B cell (primary cell): ENCODE data around the gene SLF2. TPM values are rescaled to one million over a fixed set of nuclear protein-coding genes. Genes with fewer than 3 reads are reported as not detected.

Experiments used
- ATAC-seq: fragments of 200-7000 bp; cut with Tn5 transposase; one replicate; pipeline ENCODE4 v1.10.0; 2021; ENCODE audit warnings: low read depth, mild to moderate bottlenecking, moderate number of reproducible peaks, moderate library complexity
- CTCF ChIA-PET: fragments of 350-600 bp; sonication (Branson Sonifier 250); formaldehyde crosslinking; loops from one replicate; lab custom pipeline; 2021; ENCODE audit warnings: antibody characterized with exemption, inconsistent platforms; lab: Charles Lee
- POLR2A ChIA-PET: fragments of 350-600 bp; sonication (Branson Sonifier 250); formaldehyde crosslinking; loops from one replicate; lab custom pipeline; 2021; ENCODE audit warnings: antibody characterized with exemption; lab: Charles Lee
- DNase-seq: peaks from one replicate; pipeline ENCODE4 v3.0.0; 2013
- H2AFZ ChIP-seq: 2 replicates; pipeline ENCODE4 v1.6.1; 2012; ENCODE audit warnings: mild to moderate bottlenecking, low read depth, low read length; ENCODE audit not compliant: insufficient read depth, poor library complexity, severe bottlenecking
- H3K27ac ChIP-seq, 2 donors: 1 replicate in 1 of 2; 2 replicates in 1 of 2; pipeline ENCODE4 v1.5.1; 2012 to 2013; ENCODE audit warnings: low read length in 2 of 2, mild to moderate bottlenecking in 2 of 2, moderate library complexity in 1 of 2
- H3K27me3 ChIP-seq, 4 experiments: fragments of 200-600 bp in 1 of 4; sonication (generic) in 1 of 4; replicated peaks in 1 of 4; 1 replicate in 2 of 4; 2 replicates in 2 of 4; pipeline versions ENCODE4 v1.6.1 to v1.7.0; 2013 to 2016; ENCODE audit warnings: low read length in 3 of 4, mild to moderate bottlenecking in 2 of 4, mixed read lengths in 1 of 4, moderate library complexity in 1 of 4; ENCODE audit not compliant: insufficient read depth in 4 of 4, control insufficient read depth in 3 of 4; ENCODE audit errors: control extremely low read depth in 1 of 4
- H3K36me3 ChIP-seq, 2 experiments: replicated peaks in 1 of 2; 1 replicate in 1 of 2; 2 replicates in 1 of 2; pipeline versions ENCODE4 v1.6.1 to v1.7.1; 2013; ENCODE audit warnings: low read length in 1 of 2; ENCODE audit not compliant: insufficient read depth in 2 of 2, control insufficient read depth in 1 of 2; ENCODE audit errors: control extremely low read depth in 1 of 2, extremely low read depth in 1 of 2
- H3K4me1 ChIP-seq, 2 donors: fragments of 200-600 bp in 1 of 2; sonication (generic) in 1 of 2; 1 replicate in 1 of 2; 2 replicates in 1 of 2; pipeline versions ENCODE4 v1.5.1 to v1.6.1; 2013 to 2017; ENCODE audit warnings: low read length in 2 of 2; ENCODE audit not compliant: control insufficient read depth in 2 of 2, insufficient read depth in 2 of 2
- H3K4me2 ChIP-seq: replicated peaks from 2 replicates; pipeline ENCODE3; 2012; ENCODE audit warnings: mild to moderate bottlenecking, low read depth, low read length; ENCODE audit not compliant: poor library complexity, severe bottlenecking
- H3K4me3 ChIP-seq, 5 experiments: fragments of 200-600 bp in 1 of 5; sonication (generic) in 1 of 5; 1 replicate in 3 of 5; 2 replicates in 2 of 5; pipeline versions ENCODE4 v1.5.1 to v1.7.0; 2011 to 2016; ENCODE audit warnings: low read length in 4 of 5, mild to moderate bottlenecking in 4 of 5, low read depth in 2 of 5, control low read depth in 1 of 5, moderate library complexity in 1 of 5; ENCODE audit not compliant: insufficient read depth in 1 of 5; ENCODE audit errors: control extremely low read depth in 1 of 5, extremely low read depth in 1 of 5
- H3K79me2 ChIP-seq: fragments of 200-600 bp; sonication (generic); one replicate; pipeline ENCODE4 v1.6.0; 2016; ENCODE audit warnings: low read length; ENCODE audit not compliant: control insufficient read depth, insufficient read depth
- H3K9ac ChIP-seq: fragments of 200-600 bp; sonication (generic); 2 replicates; pipeline ENCODE4 v1.6.1; 2017; ENCODE audit warnings: mild to moderate bottlenecking, low read length, moderate library complexity
- H3K9me3 ChIP-seq, 3 donors: one replicate each; pipeline versions ENCODE4 v1.6.1 to v1.7.1; 2013; ENCODE audit warnings: low read length in 2 of 3; ENCODE audit not compliant: control insufficient read depth in 2 of 3, insufficient read depth in 1 of 3; ENCODE audit errors: control extremely low read depth in 1 of 3
- H4K20me1 ChIP-seq: 2 replicates; pipeline ENCODE4 v1.6.0; 2012; ENCODE audit warnings: mild to moderate bottlenecking, low read length; ENCODE audit not compliant: insufficient read depth, control insufficient read depth, poor library complexity, severe bottlenecking
- H3K27ac Mint-ChIP-seq: one replicate; pipeline ENCODE4 v1.8.0; 2021; ENCODE audit warnings: mixed read lengths
- H3K27me3 Mint-ChIP-seq: one replicate; pipeline ENCODE4 v1.8.0; 2021; ENCODE audit warnings: mixed read lengths
- H3K4me1 Mint-ChIP-seq: one replicate; pipeline ENCODE4 v1.8.0; 2021; ENCODE audit warnings: mixed read lengths
- H3K4me3 Mint-ChIP-seq: one replicate; pipeline ENCODE4 v1.8.0; 2021; ENCODE audit warnings: mixed read lengths
- H3K9me3 Mint-ChIP-seq: one replicate; pipeline ENCODE4 v1.8.0; 2022; ENCODE audit warnings: mixed read lengths; ENCODE audit not compliant: insufficient read depth
- CTCF ChIP-seq: fragments of 200-600 bp; IDR thresholded peaks from one replicate; pipeline ENCODE4 v1.8.0; 2022; ENCODE audit warnings: antibody characterized with exemption, mild to moderate bottlenecking
- EZH2 ChIP-seq: IDR thresholded peaks from 2 replicates; pipeline ENCODE4 v1.6.1; 2012; ENCODE audit warnings: borderline replicate concordance, low read depth, mild to moderate bottlenecking, moderate library complexity, low read length; ENCODE audit not compliant: insufficient read depth, poor library complexity, severe bottlenecking
- WGBS: methylation state at CpG from one replicate; pipeline ENCODE4 v1.1.5; 2013; ENCODE audit warnings: missing lambda C conversion rate; ENCODE audit not compliant: insufficient coverage; 5-methylcytosine and 5-hydroxymethylcytosine counted together
- intact Hi-C: fragments of 100-400 bp; cut with micrococcal nuclease; formaldehyde crosslinking; loops from one replicate; pipeline ENCODE4 v1.10.0; 2022
- polyA plus RNA-seq: library from polyadenylated mRNA; depleted of rRNA; stranded (reverse); fragments of >200 nt; gene quantifications from 2 replicates; pipeline ENCODE4 v1.2.3, GENCODE V29; 2012
- total RNA-seq, 2 donors: library from RNA; stranded (reverse); fragments of 120-200 nt in 1 of 2; gene quantifications; 1 replicate in 1 of 2; 2 replicates in 1 of 2; pipeline versions ENCODE4 v1.2.3 to v1.2.4, GENCODE V29; 2013 to 2022

SLF2 gene
- total and polyA plus RNA-seq, 2 donors (not counting 1 experiment from before 2014, with no cell fraction given): 11.8 to 65.6 TPM

GRCh38 chr10:100976906-100977305, 64.1 kb downstream of the SLF2 start:
- POLR2A ChIA-PET: no interaction called here
- Mint-ChIP-seq H3K27me3 (no peaks in the 10 kb centered on the region), H3K4me3 (no peak overlapping the region), H3K27ac (no peak overlapping the region), H3K9me3 (no peaks in the 10 kb centered on the region), H3K4me1 (no peaks in the 10 kb centered on the region)
- DNase-seq (no peak), ATAC-seq (no peak)
- WGBS: 97% methylated on average over 3 of the region's 3 CpGs
- intact Hi-C loops: no loop called here
- Histone ChIP-seq H3K4me2 (no peak overlapping the region), H2AFZ (no peak overlapping the region), H3K4me1 (no peaks in the 10 kb centered on the region), H3K9ac (no peak overlapping the region), H3K27ac (no peak overlapping the region), H3K79me2 (no peaks in the 10 kb centered on the region), H3K9me3 (no peaks in the 10 kb centered on the region), H3K27me3 (no peaks in the 10 kb centered on the region), H4K20me1 (no peaks in the 10 kb centered on the region), H3K4me3 (no peak overlapping the region), H3K36me3 (peaks cover 0 to 15% of the 10 kb centered on the region in 2 experiments)
- CTCF ChIA-PET: interaction anchor here (0.7 kb wide), 1 partner anchor 37 kb away, joined by 3 read pairs; no protein-coding TSS in a partner anchor
- TF ChIP-seq CTCF (no peak), EZH2 (no peak)

- no peak overlapping the region for H3K4me2 ChIP-seq
- no peaks in the 10 kb centered on the region for H3K27me3 Mint-ChIP-seq
- no peak overlapping the region for H3K27ac ChIP-seq
- no peaks in the 10 kb centered on the region for H4K20me1 ChIP-seq
- H3K27me3 ChIP-seq: no peaks in the 10 kb centered on the region
- H3K36me3 ChIP-seq: peaks cover 0 to 18% of the 10 kb centered on the region in 2 experiments
- CTCF ChIA-PET: no interaction called here
- intact Hi-C loops: no loop called here
- no peak overlapping the region for H2AFZ ChIP-seq
- H3K79me2 ChIP-seq: no peaks in the 10 kb centered on the region
- no peaks in the 10 kb centered on the region for H3K4me1 Mint-ChIP-seq
- H3K9ac ChIP-seq: no peak overlapping the region
- WGBS: no CpG with 5 or more reads among the region's 6 CpGs
- no peak for ATAC-seq
- H3K4me1 ChIP-seq: no peaks in the 10 kb centered on the region
- TF ChIP-seq EZH2 (no peak), CTCF (no peak)
- no peaks in the 10 kb centered on the region for H3K9me3 Mint-ChIP-seq
- H3K4me3 ChIP-seq: no peak overlapping the region
- POLR2A ChIA-PET: no interaction called here
- no peaks in the 10 kb centered on the region for H3K9me3 ChIP-seq
- no peak overlapping the region for H3K27ac Mint-ChIP-seq
- H3K4me3 Mint-ChIP-seq: no peak overlapping the region
- no peak for DNase-seq
These were observed 64.7 kb downstream of the SLF2 start for GRCh38 chr10:100977436-100977835.
